ENCODE measurements around the gene MCTP1.

Gene MCTP1

DNA sequence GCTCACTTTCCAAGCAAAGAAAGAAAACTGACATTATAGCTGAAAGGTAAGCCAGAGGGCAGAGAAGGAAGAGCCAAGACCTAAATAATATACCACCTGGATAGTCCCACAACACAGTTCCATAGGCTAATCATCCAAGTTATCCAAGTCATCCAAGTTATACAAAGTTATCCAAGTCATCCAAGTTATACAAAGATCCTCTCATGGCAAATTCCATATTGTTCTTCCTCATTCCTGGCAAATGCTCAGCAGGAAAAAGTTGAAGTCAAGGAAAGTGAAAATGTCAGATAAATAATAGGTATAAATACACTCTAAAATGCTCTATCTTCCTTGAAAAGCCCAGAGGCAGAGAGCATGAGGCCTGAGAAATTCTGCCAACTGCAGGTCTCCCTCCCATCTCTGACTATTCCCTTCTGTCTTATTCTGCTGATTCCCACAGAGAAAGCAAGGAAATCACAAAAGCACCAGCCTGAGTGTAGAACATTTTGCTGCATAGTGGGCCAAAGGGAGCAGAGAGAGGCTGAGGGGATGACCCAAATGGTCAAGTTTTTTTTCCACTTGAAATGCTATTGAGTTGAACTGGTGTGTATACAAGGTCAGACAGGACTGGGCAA, 12.5 kb downstream of the MCTP1 start:
- H3K27me3 Mint-ChIP-seq, result peaks cover 24% of the 10 kb centered on the region
- no peak overlapping the region for H3K4me3 Mint-ChIP-seq
- peaks cover 5% of the 10 kb centered on the region for H3K9me3 Mint-ChIP-seq
- H3K36me3 Mint-ChIP-seq (ENCODE audit: low read depth), result no peaks in the 10 kb centered on the region
- no peak overlapping the region for H3K27ac Mint-ChIP-seq
- no peaks in the 10 kb centered on the region for H3K4me1 Mint-ChIP-seq (ENCODE audit: low read depth)

- Mint-ChIP-seq H3K36me3 (ENCODE audit: low read depth) (no peaks in the 10 kb centered on the region), H3K4me1 (ENCODE audit: low read depth) (no peaks in the 10 kb centered on the region), H3K27me3 (peaks cover 4% of the 10 kb centered on the region), H3K4me3 (no peak overlapping the region), H3K9me3 (no peaks in the 10 kb centered on the region), H3K27ac (no peak overlapping the region)
Measured at GRCh38 chr5:95262933-95263660, 21.8 kb downstream of the MCTP1 start.

DNA sequence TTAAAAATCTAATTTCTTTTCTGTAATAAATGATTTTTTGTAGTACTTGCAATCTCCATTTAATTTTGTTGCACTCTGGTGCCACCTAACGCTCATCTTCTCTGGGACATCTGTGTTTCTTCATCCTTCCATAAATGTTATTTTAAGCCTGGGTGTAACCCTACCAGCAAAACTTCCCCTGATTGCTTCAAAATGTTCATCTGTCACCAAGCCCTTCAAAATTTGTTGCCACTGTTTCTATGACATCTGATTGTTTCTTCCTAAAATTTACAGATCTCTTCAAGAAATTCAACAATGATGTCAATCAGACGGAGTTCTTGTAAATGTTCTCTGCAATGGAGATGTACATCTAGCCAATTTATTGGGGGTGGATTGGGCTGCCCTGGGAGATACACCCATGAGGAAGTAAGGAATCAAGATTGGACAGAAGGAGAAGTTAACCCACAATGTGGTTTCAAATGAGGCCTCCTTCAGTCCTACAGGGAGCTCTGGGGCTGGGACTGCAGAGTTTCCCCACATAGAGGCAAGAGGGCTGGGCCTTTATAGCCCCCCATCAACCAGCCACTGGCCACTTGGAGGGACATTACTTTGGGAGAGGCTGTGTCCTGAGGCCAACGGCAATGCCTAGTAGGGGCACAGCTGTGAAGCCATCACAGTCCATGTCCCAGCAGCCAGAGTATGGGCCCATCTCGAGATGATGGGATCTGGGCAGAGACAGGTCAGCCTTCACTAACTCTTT, 23.3 kb downstream of the MCTP1 start:
- Mint-ChIP-seq H3K27ac (no peak overlapping the region), H3K36me3 (ENCODE audit: low read depth) (no peaks in the 10 kb centered on the region)

DNA sequence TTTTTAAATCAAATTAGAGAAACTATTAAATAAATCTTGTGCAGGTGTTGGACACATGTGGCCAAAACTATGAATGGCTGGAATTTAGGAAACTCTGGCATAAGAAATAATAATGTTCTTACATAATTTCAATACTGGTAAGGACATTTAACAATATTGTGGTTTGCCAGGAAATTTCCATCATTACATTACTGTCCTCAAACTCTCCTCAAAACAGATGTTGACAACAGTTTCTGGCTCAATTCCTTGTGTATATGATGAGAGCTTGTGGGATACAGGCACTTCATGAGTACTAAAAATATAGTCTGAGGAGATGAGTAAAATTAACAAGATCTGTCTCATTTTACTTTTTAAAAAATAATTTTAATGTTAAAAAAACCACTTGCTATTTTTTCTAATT, 27.9 kb downstream of the MCTP1 start:
- Mint-ChIP-seq H3K27me3 (peaks cover 14% of the 10 kb centered on the region), H3K9me3 (no peaks in the 10 kb centered on the region), H3K27ac (no peak overlapping the region), H3K36me3 (ENCODE audit: low read depth) (no peaks in the 10 kb centered on the region), H3K4me1 (ENCODE audit: low read depth) (no peaks in the 10 kb centered on the region), H3K4me3 (no peak overlapping the region)

More for the DNA sequence above, 23.3 kb downstream of the MCTP1 start:
- H3K27me3 Mint-ChIP-seq, result peaks cover 1% of the 10 kb centered on the region
- H3K9me3 Mint-ChIP-seq, result no peaks in the 10 kb centered on the region
- H3K4me3 Mint-ChIP-seq, result no peak overlapping the region
- H3K4me1 Mint-ChIP-seq (ENCODE audit: low read depth), result no peaks in the 10 kb centered on the region

- no peaks in the 10 kb centered on the region for H3K4me1 Mint-ChIP-seq (ENCODE audit: low read depth)
- H3K36me3 Mint-ChIP-seq (ENCODE audit: low read depth), result no peaks in the 10 kb centered on the region
- H3K4me3 Mint-ChIP-seq, result no peak overlapping the region
- no peak overlapping the region for H3K27ac Mint-ChIP-seq
- peaks cover 14% of the 10 kb centered on the region for H3K27me3 Mint-ChIP-seq
- H3K9me3 Mint-ChIP-seq, result no peaks in the 10 kb centered on the region
Measured at GRCh38 chr5:95256446-95256845, 28.4 kb downstream of the MCTP1 start.

GRCh38 chr5:95252801-95253200, 32.1 kb downstream of the MCTP1 start:
- H3K27me3 Mint-ChIP-seq, result peaks cover 14% of the 10 kb centered on the region
- H3K4me1 Mint-ChIP-seq (ENCODE audit: low read depth), result no peaks in the 10 kb centered on the region
- H3K27ac Mint-ChIP-seq, result no peak overlapping the region
- H3K36me3 Mint-ChIP-seq (ENCODE audit: low read depth), result no peaks in the 10 kb centered on the region
- no peak overlapping the region for H3K4me3 Mint-ChIP-seq
- peaks cover 4% of the 10 kb centered on the region for H3K9me3 Mint-ChIP-seq

GRCh38 chr5:95251185-95251584, 33.7 kb downstream of the MCTP1 start:
- Mint-ChIP-seq H3K9me3 (peaks cover 4% of the 10 kb centered on the region), H3K4me3 (no peak overlapping the region), H3K27me3 (peaks cover 11% of the 10 kb centered on the region), H3K36me3 (ENCODE audit: low read depth) (no peaks in the 10 kb centered on the region), H3K4me1 (ENCODE audit: low read depth) (no peaks in the 10 kb centered on the region), H3K27ac (no peak overlapping the region)

DNA sequence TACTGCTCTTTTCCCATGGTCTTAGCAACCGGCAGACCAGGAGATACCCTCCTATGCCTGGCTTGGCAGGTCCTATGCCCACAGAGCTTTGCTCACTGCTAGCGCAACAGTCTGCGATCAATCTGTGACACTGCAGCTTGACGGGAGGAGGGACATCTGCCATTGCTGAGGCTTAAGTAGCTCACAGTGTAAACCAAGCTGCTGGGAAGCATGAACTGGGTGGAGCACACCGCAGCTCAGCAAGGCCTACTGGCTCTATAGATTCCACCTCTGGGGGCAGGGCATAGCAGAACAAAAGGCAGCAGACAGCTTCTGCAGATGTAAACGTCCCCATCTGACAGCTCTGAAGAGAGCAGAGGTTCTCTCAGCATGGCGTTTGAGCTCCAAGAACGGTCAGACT, 40.4 kb downstream of the MCTP1 start:
- Mint-ChIP-seq H3K27ac (no peak overlapping the region), H3K36me3 (ENCODE audit: low read depth) (no peaks in the 10 kb centered on the region), H3K4me1 (ENCODE audit: low read depth) (peaks cover 7% of the 10 kb centered on the region), H3K27me3 (peaks cover 9% of the 10 kb centered on the region), H3K4me3 (no peak overlapping the region), H3K9me3 (peaks cover 9% of the 10 kb centered on the region)

DNA sequence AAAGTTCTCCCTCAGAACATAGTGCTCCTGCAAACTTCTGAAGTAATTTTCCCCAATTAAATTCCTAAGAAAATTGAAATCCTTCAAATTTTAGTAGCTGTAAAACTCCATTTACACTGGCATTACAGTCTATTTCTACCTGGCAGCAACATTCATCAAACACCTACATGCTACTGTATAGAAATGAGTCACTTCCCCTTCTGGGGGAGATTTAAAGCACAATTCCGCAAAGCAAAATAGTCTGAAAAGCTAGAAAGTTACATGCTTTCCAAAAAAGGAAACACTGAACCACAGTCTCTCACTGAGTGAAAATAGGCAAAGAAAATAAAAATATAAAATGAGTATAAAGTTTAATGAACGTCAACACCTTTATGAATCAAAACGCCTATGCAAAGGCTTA, 43.3 kb downstream of the MCTP1 start:
- H3K9me3 Mint-ChIP-seq, result peaks cover 5% of the 10 kb centered on the region
- no peak overlapping the region for H3K4me3 Mint-ChIP-seq
- peaks cover 7% of the 10 kb centered on the region for H3K4me1 Mint-ChIP-seq (ENCODE audit: low read depth)
- peaks cover 9% of the 10 kb centered on the region for H3K27me3 Mint-ChIP-seq
- no peak overlapping the region for H3K27ac Mint-ChIP-seq
- no peaks in the 10 kb centered on the region for H3K36me3 Mint-ChIP-seq (ENCODE audit: low read depth)

- Mint-ChIP-seq H3K4me1 (ENCODE audit: low read depth) (peaks cover 7% of the 10 kb centered on the region), H3K27me3 (peaks cover 9% of the 10 kb centered on the region), H3K36me3 (ENCODE audit: low read depth) (no peaks in the 10 kb centered on the region), H3K4me3 (no peak overlapping the region), H3K9me3 (peaks cover 5% of the 10 kb centered on the region), H3K27ac (no peak overlapping the region)
Measured at GRCh38 chr5:95241161-95241560, 43.7 kb downstream of the MCTP1 start.

DNA sequence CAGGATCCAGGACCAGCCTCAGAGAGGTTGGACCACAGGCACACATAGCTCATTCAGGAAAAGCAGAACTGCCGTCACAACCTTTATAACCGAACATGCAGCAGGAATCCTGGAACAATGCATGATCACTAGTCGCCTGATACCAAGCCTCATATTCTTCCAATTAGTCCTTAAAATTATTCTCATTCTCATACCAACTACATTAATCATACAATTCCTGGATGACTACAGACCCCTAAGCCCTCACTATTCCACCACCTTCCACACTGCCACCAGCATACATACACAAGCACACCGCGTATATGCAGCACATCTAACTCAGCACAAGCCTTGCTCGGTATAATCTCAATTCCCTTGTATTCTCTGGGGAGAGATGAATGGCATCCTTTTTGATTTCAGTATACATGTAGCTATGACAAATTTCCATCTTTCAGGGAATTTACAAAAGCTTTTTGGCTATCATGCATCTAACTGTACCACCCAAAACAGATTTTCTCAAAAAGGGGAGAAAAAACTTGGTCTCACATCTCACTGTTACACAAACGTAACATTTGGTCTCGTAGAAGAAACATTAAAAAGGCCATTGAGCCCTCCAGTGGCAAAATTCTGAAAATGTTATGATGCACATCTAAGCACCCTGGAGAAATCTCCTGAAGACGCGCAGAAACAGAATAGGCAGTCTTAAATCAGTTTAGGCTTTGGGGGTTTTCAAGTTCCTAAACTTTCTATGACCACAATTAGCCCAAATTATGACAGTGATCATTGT, 46.2 kb downstream of the MCTP1 start:
- Mint-ChIP-seq H3K4me3 (no peak overlapping the region), H3K4me1 (ENCODE audit: low read depth) (peaks cover 7% of the 10 kb centered on the region), H3K36me3 (ENCODE audit: low read depth) (no peaks in the 10 kb centered on the region), H3K27ac (no peak overlapping the region), H3K9me3 (peaks cover 5% of the 10 kb centered on the region), H3K27me3 (peaks cover 9% of the 10 kb centered on the region)

- H3K27ac Mint-ChIP-seq, result no peak overlapping the region
- H3K36me3 Mint-ChIP-seq (ENCODE audit: low read depth), result no peaks in the 10 kb centered on the region
- peaks cover 7% of the 10 kb centered on the region for H3K4me1 Mint-ChIP-seq (ENCODE audit: low read depth)
- no peak overlapping the region for H3K4me3 Mint-ChIP-seq
- H3K27me3 Mint-ChIP-seq, result no peaks in the 10 kb centered on the region
- no peaks in the 10 kb centered on the region for H3K9me3 Mint-ChIP-seq
Measured at GRCh38 chr5:95237324-95237723, 47.6 kb downstream of the MCTP1 start.

DNA sequence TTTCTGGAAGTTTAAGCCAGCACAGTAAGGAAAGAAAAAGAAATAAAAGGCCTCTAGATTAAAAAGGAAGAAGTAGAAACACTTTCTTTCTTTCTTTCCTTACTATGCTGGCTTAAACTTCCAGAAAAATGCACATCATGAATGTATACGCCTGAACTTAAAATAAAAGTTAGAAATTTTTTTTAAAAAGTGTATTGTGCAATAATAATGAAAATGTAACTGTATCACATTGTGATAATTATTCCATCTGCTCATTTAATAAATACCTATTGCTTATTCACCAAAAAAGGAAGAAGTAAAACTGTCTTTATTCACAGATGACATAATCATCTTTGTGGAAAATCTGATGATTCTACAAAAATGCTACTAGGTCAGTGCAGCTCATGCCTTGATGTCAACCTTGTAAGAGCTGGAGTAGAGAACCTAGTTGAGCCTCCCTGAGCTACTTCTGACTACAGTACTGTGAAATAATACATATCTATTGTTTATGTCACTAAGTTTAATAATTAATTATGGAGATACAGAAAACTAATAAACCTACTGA, 49.4 kb downstream of the MCTP1 start:
- Mint-ChIP-seq H3K27ac (no peak overlapping the region), H3K36me3 (ENCODE audit: low read depth) (no peaks in the 10 kb centered on the region), H3K9me3 (no peaks in the 10 kb centered on the region), H3K4me1 (ENCODE audit: low read depth) (no peaks in the 10 kb centered on the region), H3K4me3 (no peak overlapping the region), H3K27me3 (no peaks in the 10 kb centered on the region)

GRCh38 chr5:95229646-95230045, 55.2 kb downstream of the MCTP1 start:
- H3K4me3 Mint-ChIP-seq, result no peak overlapping the region
- H3K4me1 Mint-ChIP-seq (ENCODE audit: low read depth), result no peaks in the 10 kb centered on the region
- H3K27me3 Mint-ChIP-seq, result peaks cover 4% of the 10 kb centered on the region
- no peaks in the 10 kb centered on the region for H3K9me3 Mint-ChIP-seq
- H3K36me3 Mint-ChIP-seq (ENCODE audit: low read depth), result no peaks in the 10 kb centered on the region
- no peak overlapping the region for H3K27ac Mint-ChIP-seq

All from stimulated activated naive CD8-positive, alpha-beta T cell treated with anti-CD3 and anti-CD28 coated beads, Interleukin-15, Interleukin-2, amounts not matched to agents 100 ng/mL and 50 ng/mL, for 24 hours (primary cell).